ENCODE data around the gene JAK2. TPM values are rescaled to one million over a fixed set of nuclear protein-coding genes. Genes with fewer than 3 reads are reported as not detected.
A peak's percentile ranks its signal among the peaks of the same experiment; 100 is the strongest.

JAK2 gene
- total and polyA plus RNA-seq, 9 of the 15 experiments (the other 6 are each of a cell fraction or from before 2014, with no cell fraction given): 4.7 to 23.4 (median 15.3) TPM

DNA sequence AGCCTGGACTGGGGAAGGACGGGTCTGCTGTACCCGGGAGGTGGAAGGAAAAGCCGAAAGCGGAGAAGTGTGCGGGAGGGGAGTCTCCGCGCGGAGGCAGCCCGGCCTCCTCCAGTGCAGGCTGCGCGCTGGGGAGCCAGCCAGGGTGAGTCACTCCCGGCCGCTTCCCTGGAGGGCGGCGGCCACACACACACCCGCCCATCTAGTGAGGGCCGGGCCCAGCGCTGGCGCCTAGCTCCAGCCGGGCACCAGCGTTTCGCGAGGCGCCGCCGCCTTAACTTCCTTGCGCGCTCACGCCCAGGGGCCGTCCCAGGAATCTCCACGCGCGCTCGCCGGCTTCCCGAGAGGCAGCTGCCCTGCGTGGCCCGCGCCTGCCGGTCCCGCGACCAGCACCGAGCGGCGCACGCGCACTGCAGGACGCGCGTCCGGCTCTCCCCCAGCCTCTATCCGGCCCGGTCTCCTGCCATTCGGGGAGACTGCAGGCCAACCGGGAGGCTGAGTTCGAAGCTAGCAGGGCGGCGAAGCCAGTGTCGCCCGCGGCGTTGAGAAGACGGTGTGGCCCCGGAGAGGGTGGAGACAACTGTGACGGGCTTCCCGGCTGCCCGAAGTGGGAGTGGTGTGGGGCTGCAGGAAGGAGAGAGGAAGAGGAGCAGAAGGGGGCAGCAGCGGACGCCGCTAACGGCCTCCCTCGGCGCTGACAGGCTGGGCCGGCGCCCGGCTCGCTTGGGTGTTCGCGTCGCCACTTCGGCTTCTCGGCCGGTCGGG is at the start of gene JAK2 (continued):
- TF ChIP-seq ZNF449 (CRISPR knock-in tag; IDR thresholded peaks at IDR 0.05) (no peak), FOXM1 (IDR thresholded peaks at IDR 0.05; ENCODE audit: low read depth) (no peak), FOXM1 (CRISPR knock-in tag; IDR thresholded peaks at IDR 0.05; ENCODE audit: low read depth) (0 out of 2 replicates have a peak, but pooled peaks have one; percentile 8), MBD2 (IDR thresholded peaks at IDR 0.05; ENCODE audit: borderline replicate concordance, low read depth) (0 out of 2 replicates have a peak, but pooled peaks have one; percentile 36), XRCC5 (IDR thresholded peaks at IDR 0.05; ENCODE audit: low read depth, low read length) (no peak), CTBP1 (IDR thresholded peaks at IDR 0.05; ENCODE audit: borderline replicate concordance) (peak; percentile 61), ZNF717 (CRISPR knock-in tag; IDR thresholded peaks at IDR 0.05) (no peak), CCNT2 (IDR thresholded peaks at IDR 0.05; ENCODE audit: borderline replicate concordance, extremely low read depth, insufficient read length, low read depth, low read length) (peak; percentile 82), MLLT1 (IDR thresholded peaks at IDR 0.05) (peak; percentile 9 to 34; a peak in 1 of 4 replicates)
- TF ChIP-seq, protein P1, sequence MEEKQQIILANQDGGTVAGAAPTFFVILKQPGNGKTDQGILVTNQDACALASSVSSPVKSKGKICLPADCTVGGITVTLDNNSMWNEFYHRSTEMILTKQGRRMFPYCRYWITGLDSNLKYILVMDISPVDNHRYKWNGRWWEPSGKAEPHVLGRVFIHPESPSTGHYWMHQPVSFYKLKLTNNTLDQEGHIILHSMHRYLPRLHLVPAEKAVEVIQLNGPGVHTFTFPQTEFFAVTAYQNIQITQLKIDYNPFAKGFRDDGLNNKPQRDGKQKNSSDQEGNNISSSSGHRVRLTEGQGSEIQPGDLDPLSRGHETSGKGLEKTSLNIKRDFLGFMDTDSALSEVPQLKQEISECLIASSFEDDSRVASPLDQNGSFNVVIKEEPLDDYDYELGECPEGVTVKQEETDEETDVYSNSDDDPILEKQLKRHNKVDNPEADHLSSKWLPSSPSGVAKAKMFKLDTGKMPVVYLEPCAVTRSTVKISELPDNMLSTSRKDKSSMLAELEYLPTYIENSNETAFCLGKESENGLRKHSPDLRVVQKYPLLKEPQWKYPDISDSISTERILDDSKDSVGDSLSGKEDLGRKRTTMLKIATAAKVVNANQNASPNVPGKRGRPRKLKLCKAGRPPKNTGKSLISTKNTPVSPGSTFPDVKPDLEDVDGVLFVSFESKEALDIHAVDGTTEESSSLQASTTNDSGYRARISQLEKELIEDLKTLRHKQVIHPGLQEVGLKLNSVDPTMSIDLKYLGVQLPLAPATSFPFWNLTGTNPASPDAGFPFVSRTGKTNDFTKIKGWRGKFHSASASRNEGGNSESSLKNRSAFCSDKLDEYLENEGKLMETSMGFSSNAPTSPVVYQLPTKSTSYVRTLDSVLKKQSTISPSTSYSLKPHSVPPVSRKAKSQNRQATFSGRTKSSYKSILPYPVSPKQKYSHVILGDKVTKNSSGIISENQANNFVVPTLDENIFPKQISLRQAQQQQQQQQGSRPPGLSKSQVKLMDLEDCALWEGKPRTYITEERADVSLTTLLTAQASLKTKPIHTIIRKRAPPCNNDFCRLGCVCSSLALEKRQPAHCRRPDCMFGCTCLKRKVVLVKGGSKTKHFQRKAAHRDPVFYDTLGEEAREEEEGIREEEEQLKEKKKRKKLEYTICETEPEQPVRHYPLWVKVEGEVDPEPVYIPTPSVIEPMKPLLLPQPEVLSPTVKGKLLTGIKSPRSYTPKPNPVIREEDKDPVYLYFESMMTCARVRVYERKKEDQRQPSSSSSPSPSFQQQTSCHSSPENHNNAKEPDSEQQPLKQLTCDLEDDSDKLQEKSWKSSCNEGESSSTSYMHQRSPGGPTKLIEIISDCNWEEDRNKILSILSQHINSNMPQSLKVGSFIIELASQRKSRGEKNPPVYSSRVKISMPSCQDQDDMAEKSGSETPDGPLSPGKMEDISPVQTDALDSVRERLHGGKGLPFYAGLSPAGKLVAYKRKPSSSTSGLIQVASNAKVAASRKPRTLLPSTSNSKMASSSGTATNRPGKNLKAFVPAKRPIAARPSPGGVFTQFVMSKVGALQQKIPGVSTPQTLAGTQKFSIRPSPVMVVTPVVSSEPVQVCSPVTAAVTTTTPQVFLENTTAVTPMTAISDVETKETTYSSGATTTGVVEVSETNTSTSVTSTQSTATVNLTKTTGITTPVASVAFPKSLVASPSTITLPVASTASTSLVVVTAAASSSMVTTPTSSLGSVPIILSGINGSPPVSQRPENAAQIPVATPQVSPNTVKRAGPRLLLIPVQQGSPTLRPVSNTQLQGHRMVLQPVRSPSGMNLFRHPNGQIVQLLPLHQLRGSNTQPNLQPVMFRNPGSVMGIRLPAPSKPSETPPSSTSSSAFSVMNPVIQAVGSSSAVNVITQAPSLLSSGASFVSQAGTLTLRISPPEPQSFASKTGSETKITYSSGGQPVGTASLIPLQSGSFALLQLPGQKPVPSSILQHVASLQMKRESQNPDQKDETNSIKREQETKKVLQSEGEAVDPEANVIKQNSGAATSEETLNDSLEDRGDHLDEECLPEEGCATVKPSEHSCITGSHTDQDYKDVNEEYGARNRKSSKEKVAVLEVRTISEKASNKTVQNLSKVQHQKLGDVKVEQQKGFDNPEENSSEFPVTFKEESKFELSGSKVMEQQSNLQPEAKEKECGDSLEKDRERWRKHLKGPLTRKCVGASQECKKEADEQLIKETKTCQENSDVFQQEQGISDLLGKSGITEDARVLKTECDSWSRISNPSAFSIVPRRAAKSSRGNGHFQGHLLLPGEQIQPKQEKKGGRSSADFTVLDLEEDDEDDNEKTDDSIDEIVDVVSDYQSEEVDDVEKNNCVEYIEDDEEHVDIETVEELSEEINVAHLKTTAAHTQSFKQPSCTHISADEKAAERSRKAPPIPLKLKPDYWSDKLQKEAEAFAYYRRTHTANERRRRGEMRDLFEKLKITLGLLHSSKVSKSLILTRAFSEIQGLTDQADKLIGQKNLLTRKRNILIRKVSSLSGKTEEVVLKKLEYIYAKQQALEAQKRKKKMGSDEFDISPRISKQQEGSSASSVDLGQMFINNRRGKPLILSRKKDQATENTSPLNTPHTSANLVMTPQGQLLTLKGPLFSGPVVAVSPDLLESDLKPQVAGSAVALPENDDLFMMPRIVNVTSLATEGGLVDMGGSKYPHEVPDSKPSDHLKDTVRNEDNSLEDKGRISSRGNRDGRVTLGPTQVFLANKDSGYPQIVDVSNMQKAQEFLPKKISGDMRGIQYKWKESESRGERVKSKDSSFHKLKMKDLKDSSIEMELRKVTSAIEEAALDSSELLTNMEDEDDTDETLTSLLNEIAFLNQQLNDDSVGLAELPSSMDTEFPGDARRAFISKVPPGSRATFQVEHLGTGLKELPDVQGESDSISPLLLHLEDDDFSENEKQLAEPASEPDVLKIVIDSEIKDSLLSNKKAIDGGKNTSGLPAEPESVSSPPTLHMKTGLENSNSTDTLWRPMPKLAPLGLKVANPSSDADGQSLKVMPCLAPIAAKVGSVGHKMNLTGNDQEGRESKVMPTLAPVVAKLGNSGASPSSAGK (IDR thresholded peaks at IDR 0.05): peak; percentile 54
- TF ChIP-seq, protein P2, sequence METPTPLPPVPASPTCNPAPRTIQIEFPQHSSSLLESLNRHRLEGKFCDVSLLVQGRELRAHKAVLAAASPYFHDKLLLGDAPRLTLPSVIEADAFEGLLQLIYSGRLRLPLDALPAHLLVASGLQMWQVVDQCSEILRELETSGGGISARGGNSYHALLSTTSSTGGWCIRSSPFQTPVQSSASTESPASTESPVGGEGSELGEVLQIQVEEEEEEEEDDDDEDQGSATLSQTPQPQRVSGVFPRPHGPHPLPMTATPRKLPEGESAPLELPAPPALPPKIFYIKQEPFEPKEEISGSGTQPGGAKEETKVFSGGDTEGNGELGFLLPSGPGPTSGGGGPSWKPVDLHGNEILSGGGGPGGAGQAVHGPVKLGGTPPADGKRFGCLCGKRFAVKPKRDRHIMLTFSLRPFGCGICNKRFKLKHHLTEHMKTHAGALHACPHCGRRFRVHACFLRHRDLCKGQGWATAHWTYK (CRISPR knock-in tag; IDR thresholded peaks at IDR 0.05): peak; percentile 55; the same call in 1 of the 2 replicates
